ENCODE results near the gene COG4.

DNA sequence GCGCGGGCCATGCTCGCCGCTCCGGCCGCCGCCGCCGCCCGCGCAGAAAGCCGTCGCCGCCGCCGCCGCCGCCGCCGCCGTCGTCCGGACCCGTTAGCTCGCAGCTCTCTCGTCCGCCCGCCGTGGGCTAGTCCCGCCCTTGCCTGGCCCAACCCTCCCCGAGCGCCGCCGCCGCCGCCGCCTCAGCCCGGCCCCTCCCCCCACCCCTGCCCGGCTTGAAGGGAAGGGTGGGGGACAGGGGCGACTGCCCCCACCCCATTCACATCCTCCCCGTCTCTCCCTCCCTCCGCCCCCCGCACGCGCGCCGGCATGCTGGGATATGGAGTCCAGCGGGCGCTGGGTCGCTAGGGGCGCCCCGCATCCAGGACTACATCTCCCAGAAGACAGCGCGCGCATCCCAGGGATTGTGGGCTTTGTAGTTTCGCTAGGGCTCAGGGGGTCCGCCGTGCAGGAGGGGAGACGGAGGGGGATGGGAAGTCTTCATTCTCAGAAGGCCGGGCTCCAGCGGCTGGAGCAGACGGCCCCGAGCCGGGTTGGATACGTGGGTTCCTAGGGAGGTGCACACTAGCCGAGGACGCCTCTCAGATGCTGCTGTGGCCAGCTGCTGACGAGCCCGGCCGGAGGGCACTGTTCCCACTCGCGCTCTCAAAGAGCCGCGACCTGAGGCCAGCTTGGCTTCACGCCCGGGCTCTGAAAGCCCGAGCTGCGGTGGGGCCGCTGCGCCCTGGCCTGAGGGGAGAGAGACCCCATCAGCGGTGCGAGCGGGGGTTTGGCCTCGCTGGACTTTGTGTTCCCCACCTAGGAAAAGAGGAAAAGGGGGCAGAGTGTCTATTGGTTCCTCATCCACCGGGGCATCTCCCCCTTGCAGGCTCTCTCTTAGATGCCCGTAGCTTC lies 84.1 kb downstream of the COG4 start, which contains the start of gene ST3GAL2:
- TF ChIP-seq, protein P1, sequence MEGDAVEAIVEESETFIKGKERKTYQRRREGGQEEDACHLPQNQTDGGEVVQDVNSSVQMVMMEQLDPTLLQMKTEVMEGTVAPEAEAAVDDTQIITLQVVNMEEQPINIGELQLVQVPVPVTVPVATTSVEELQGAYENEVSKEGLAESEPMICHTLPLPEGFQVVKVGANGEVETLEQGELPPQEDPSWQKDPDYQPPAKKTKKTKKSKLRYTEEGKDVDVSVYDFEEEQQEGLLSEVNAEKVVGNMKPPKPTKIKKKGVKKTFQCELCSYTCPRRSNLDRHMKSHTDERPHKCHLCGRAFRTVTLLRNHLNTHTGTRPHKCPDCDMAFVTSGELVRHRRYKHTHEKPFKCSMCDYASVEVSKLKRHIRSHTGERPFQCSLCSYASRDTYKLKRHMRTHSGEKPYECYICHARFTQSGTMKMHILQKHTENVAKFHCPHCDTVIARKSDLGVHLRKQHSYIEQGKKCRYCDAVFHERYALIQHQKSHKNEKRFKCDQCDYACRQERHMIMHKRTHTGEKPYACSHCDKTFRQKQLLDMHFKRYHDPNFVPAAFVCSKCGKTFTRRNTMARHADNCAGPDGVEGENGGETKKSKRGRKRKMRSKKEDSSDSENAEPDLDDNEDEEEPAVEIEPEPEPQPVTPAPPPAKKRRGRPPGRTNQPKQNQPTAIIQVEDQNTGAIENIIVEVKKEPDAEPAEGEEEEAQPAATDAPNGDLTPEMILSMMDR (IDR thresholded peaks at IDR 0.05): peak; percentile 10; the same call in 1 of the 2 replicates
- TF ChIP-seq ZFX (IDR thresholded peaks at IDR 0.05; ENCODE audit: borderline replicate concordance): no peak

All from 22Rv1 (cell line).